Thoracic aorta (tissue), 2 donors: Measurements from ENCODE around the gene C10orf120. TPM values are rescaled to one million over a fixed set of nuclear protein-coding genes. Genes with fewer than 3 reads are reported as not detected.

ENCODE experiments used
- ATAC-seq: fragments of 150-250 bp; one replicate; pipeline ENCODE4 v1.8.0; 2017; ENCODE audit warnings: low read depth; ENCODE audit not compliant: insufficient number of reproducible peaks, low FRiP score
- DNase-seq: peaks from one replicate; pipeline ENCODE4 v3.0.0-alpha.2; 2020; ENCODE audit warnings: low spot score
- H3K27ac ChIP-seq, 2 donors: fragments of 200-600 bp; sonication (generic); 1 replicate in 1 of 2; 2 replicates in 1 of 2; pipeline ENCODE4 v1.5.1; 2016; ENCODE audit warnings: mild to moderate bottlenecking in 2 of 2, moderate library complexity in 2 of 2
- H3K27me3 ChIP-seq: fragments of 200-600 bp; sonication (generic); replicated peaks from 2 replicates; pipeline ENCODE4 v1.6.0; 2016; ENCODE audit warnings: mild to moderate bottlenecking; ENCODE audit not compliant: insufficient read depth
- H3K36me3 ChIP-seq: fragments of 200-600 bp; sonication (generic); one replicate; pipeline ENCODE4 v1.5.1; 2016
- H3K4me1 ChIP-seq, 2 donors: fragments of 200-600 bp; sonication (generic); 1 replicate in 1 of 2; 2 replicates in 1 of 2; pipeline versions ENCODE4 v1.5.1 to v1.6.0; 2016; ENCODE audit warnings: low read depth in 2 of 2, mild to moderate bottlenecking in 1 of 2; ENCODE audit not compliant: control insufficient read depth in 1 of 2
- H3K4me3 ChIP-seq: fragments of 200-600 bp; sonication (generic); 2 replicates; pipeline ENCODE4 v1.5.1; 2016; ENCODE audit warnings: mild to moderate bottlenecking
- H3K9me3 ChIP-seq: fragments of 200-600 bp; sonication (generic); 2 replicates; pipeline ENCODE4 v1.5.1; 2016
- total RNA-seq, 2 donors: library from RNA; depleted of rRNA; stranded (reverse); fragments of >200 nt; gene quantifications; one replicate each; pipeline versions ENCODE4 v1.1.0 to v1.2.3, GENCODE V29; 2016
- TF ChIP-seq, protein P1 (sequence below): fragments of 200-600 bp; sonication (generic); IDR thresholded peaks from one replicate; pipeline ENCODE4 v1.5.1; 2019; ENCODE audit warnings: antibody characterized with exemption

The C10orf120 gene
- total RNA-seq, 2 donors from 2014 or later, result not detected

DNA sequence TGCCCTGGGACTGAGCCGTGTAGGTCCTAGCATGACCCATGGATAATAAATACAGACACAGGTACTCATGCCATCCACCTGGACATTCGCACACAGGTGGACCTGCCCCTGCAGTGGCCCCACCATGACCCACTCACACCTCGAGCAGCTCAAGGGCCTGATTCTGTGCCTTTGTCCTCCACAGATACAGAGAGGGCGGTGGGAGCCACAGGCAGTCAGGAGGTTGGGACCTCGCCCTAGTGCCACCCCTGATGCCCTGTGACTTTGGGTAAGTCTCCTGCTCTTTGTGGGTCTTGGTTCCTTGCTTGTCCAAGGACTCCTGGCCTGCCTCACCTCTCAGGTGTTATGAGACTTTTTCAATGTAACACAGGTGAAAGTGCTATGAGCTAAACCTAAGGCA is 42.9 kb downstream of the C10orf120 start:
- H3K4me3 ChIP-seq, result no peak overlapping the region
- no peak for DNase-seq
- H3K36me3 ChIP-seq, result no peaks in the 10 kb centered on the region
- no peaks in the 10 kb centered on the region for H3K27me3 ChIP-seq
- no peaks in the 10 kb centered on the region for H3K9me3 ChIP-seq
- peaks cover 0 to 9% of the 10 kb centered on the region in 2 donors for H3K4me1 ChIP-seq
- no peak for ATAC-seq
- no peak overlapping the region for H3K27ac ChIP-seq
- TF ChIP-seq, protein P1, sequence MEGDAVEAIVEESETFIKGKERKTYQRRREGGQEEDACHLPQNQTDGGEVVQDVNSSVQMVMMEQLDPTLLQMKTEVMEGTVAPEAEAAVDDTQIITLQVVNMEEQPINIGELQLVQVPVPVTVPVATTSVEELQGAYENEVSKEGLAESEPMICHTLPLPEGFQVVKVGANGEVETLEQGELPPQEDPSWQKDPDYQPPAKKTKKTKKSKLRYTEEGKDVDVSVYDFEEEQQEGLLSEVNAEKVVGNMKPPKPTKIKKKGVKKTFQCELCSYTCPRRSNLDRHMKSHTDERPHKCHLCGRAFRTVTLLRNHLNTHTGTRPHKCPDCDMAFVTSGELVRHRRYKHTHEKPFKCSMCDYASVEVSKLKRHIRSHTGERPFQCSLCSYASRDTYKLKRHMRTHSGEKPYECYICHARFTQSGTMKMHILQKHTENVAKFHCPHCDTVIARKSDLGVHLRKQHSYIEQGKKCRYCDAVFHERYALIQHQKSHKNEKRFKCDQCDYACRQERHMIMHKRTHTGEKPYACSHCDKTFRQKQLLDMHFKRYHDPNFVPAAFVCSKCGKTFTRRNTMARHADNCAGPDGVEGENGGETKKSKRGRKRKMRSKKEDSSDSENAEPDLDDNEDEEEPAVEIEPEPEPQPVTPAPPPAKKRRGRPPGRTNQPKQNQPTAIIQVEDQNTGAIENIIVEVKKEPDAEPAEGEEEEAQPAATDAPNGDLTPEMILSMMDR, result no peak

DNA sequence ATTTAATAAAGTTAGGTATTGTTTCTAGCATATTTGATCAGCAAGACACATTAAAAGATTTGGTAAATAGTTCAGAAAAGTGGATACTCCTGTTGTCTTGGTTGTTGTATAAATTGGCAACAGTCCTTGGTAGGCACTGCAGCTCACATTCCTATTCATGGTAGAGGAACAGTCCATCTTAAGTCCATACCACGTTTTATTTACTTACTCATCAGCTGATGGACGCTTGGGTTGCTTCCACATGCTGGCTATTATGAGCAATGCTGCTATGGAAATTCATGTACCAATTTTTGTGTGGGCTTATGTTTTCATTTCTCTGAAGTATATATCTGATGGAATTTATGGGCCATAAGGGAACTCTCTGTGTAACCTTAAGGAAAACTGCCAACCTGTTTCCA is 43.3 kb downstream of the C10orf120 start:
- no peaks in the 10 kb centered on the region for H3K27me3 ChIP-seq
- H3K4me1 ChIP-seq, result peaks cover 0 to 9% of the 10 kb centered on the region in 2 donors
- ATAC-seq (no peak), DNase-seq (no peak)
- no peak overlapping the region for H3K27ac ChIP-seq
- no peaks in the 10 kb centered on the region for H3K9me3 ChIP-seq
- H3K36me3 ChIP-seq, result no peaks in the 10 kb centered on the region
- TF ChIP-seq, protein P1, result no peak
- H3K4me3 ChIP-seq, result no peak overlapping the region

DNA sequence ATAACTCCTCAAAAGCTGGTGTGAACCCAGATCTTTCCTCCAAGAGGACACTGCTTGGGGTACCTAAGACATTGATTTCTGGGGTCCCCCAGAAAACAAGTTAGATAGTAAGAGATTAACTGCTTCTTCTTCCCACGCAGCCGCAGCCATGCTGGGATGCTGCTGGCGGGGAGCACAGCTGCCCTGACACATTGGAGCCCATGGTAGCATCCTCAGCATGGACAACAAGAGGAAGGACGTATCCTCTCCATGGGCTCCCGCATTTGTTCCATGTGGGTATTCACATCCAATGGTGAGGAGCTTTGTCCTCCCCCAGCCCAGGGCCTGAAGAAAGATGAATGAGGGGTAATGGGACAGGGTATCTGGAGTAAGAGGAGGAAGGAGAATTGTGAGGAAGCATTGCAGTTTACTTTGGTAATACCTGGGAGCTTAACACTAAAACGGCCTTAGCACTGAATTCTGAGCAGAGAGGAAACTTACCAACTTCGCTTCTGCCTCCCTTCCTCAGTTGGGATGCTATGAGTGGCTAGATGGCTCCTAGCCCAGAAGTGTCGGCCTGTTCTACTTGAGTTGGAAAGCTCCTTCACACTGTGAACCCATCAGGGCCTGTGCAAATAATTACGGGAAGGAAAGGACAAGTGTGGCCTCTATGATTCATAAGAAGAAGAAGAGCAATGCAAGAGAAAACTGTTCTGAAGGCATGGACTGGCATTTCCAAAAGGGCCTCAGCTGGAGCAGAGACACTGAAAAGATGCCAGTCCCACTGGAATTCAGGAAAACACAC is 43.9 kb downstream of the C10orf120 start:
- TF ChIP-seq, protein P1, result no peak
- H3K36me3 ChIP-seq, result no peaks in the 10 kb centered on the region
- peaks cover 0 to 9% of the 10 kb centered on the region in 2 donors for H3K4me1 ChIP-seq
- H3K27me3 ChIP-seq, result no peaks in the 10 kb centered on the region
- DNase-seq (no peak), ATAC-seq (no peak)
- H3K9me3 ChIP-seq, result no peaks in the 10 kb centered on the region
- H3K4me3 ChIP-seq, result no peak overlapping the region
- H3K27ac ChIP-seq, result no peak overlapping the region

DNA sequence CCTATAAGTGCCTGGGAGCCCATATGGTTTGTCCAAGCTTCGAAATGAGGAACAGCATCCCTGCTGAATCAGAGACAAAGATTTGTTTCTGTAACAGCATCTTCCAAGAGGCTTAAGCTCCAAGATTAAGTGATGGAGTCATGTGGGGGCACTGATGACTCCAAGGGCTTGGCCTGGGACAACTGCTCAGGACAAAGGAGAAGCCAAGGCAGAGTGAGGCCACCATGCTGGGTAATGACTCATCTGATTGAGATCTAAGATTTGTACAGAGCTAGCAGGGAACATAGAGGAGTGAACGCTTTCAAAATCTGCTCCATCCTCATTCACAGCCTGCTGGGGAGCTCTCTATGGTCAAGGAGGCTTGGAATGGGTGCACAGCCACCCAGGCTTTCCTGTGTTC is 49.3 kb downstream of the C10orf120 start:
- no peaks in the 10 kb centered on the region for H3K27me3 ChIP-seq
- TF ChIP-seq, protein P1, result no peak
- H3K4me3 ChIP-seq, result no peak overlapping the region
- H3K9me3 ChIP-seq, result no peaks in the 10 kb centered on the region
- DNase-seq, result no peak
- H3K27ac ChIP-seq, result no peak overlapping the region
- H3K36me3 ChIP-seq, result no peaks in the 10 kb centered on the region
- no peak for ATAC-seq
- H3K4me1 ChIP-seq, result no peaks in the 10 kb centered on the region

DNA sequence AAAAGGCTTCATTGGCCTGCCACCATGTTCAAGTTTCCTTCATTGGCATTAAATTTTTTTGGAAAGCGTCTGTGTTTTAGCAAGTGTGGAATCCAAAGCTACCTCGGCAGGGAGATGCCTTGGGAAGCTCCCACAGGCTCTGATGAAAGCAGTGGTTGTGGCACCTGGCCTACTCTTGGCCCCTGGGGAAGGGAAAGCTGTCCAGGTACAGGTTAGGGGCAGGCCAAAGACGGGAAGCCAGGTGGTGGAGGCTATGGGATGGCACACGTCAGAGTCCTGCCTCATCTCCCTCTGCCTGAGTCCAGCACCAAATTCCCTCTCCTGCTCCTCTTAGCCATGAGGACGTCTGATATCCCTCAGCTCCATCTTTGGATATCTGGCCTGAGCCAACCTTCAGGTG is 49.7 kb downstream of the C10orf120 start:
- no peaks in the 10 kb centered on the region for H3K4me1 ChIP-seq
- no peak overlapping the region for H3K4me3 ChIP-seq
- TF ChIP-seq, protein P1, result no peak
- H3K9me3 ChIP-seq, result no peaks in the 10 kb centered on the region
- H3K27ac ChIP-seq, result no peak overlapping the region
- no peaks in the 10 kb centered on the region for H3K36me3 ChIP-seq
- H3K27me3 ChIP-seq, result no peaks in the 10 kb centered on the region
- ATAC-seq (no peak), DNase-seq (no peak)
